ENCODE data around the gene KCNJ16.

The KCNJ16 gene

GRCh38 chr17:70181866-70182265, 106.8 kb downstream of the KCNJ16 start:
- no peak for DNase-seq (ENCODE audit: low read depth, low spot score)
- no peak for TF ChIP-seq CTCF (IDR thresholded peaks at IDR 0.05; ENCODE audit: insufficient read depth, low read length, missing control alignments)
- ChIA-PET POLR2A (no interaction called here), CTCF (no interaction called here)
- no peak overlapping the region for H3K4me3 ChIP-seq (ENCODE audit: low read depth, low read length)

DNA sequence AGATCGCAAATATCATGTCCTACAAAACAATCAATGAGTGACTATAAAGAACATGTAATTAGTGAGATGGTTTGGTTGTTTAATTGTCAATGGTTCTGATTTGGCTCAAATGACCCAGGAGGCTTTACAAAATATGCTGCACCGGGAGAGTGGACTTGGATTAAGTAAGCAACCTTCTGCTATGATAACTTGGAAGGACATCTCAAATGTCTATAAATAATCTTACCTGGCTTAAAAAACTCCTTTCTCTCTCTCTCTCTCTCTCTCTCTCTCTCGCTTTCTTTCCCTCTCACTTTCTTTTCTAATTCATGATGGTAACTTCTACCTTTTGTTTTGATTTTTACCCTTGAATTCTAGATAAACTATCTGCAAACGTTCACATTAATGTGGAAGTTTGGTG, 108.5 kb downstream of the KCNJ16 start:
- CTCF ChIA-PET = no interaction called here
- no peak overlapping the region for H3K4me3 ChIP-seq (ENCODE audit: low read depth, low read length)
- no peak for DNase-seq (ENCODE audit: low read depth, low spot score)
- TF ChIP-seq CTCF (IDR thresholded peaks at IDR 0.05; ENCODE audit: insufficient read depth, low read length, missing control alignments) = no peak
- POLR2A ChIA-PET = no interaction called here

DNA sequence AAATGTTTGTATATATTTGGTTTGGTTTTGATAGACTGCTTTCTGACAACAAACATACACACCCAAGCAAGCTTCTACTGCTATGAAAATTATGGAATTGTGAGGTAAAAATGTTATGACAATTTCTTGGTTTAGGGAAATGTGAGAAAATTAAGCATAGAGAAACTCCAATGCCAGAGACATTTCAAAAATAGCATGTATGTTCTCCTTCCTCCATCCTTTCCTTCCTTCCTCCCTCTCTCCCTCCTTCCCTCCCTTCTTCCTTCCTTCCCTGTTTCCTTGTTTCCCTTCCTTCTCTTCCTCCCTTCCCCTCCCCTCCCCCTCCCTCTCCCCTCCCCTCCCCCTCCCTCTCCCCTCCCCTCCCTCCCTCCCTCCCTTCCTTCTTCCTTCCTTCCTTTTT, 109.2 kb downstream of the KCNJ16 start:
- TF ChIP-seq CTCF (IDR thresholded peaks at IDR 0.05; ENCODE audit: insufficient read depth, low read length, missing control alignments) = no peak
- POLR2A ChIA-PET = no interaction called here
- H3K4me3 ChIP-seq (ENCODE audit: low read depth, low read length) = no peak overlapping the region
- CTCF ChIA-PET = no interaction called here
- DNase-seq (ENCODE audit: low read depth, low spot score) = no peak

DNA sequence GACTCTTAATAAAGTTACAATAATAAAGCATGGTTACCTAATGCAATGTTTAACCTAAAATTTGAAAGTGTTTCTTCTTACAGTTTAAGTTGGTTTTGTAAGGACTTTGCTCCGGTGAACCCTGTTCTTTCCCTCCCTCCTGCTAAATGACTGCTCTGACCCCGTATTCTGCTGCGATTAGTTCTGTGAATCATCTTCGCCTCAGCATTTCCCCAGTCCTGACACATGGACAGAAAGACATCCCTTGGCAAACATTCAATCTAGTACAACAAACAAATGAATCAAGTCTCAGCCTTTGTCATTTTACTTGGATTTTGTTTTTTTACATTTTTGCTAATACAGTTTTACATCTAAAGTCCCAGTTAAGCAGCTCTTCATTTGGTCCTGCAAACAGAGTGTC, 109.7 kb downstream of the KCNJ16 start:
- ChIA-PET CTCF (no interaction called here), POLR2A (no interaction called here)
- no peak for DNase-seq (ENCODE audit: low read depth, low spot score)
- no peak for TF ChIP-seq CTCF (IDR thresholded peaks at IDR 0.05; ENCODE audit: insufficient read depth, low read length, missing control alignments)
- no peak overlapping the region for H3K4me3 ChIP-seq (ENCODE audit: low read depth, low read length)

Measured in AG04449 (cell line).